PFSK-1 (cell line): ENCODE measurements around the gene DTX1.

Experiments
- FOXP2 ChIP-seq: optimal IDR thresholded peaks from 2 replicates; pipeline ENCODE3; 2011; ENCODE audit warnings: borderline replicate concordance, control low read depth, inconsistent platforms; ENCODE audit not compliant: insufficient read depth; ENCODE audit errors: extremely low read length, extremely low read depth
- POLR2AphosphoS5 ChIP-seq: IDR thresholded peaks from 2 replicates; pipeline ENCODE4 v1.6.1; 2012; ENCODE audit warnings: low read depth, mild to moderate bottlenecking, control low read depth, low read length, moderate library complexity
- SIN3A ChIP-seq: IDR thresholded peaks from 2 replicates; pipeline ENCODE4 v1.6.1; 2012; ENCODE audit warnings: mild to moderate bottlenecking, low read length, moderate library complexity, borderline replicate concordance; ENCODE audit not compliant: insufficient read depth
- TAF1 ChIP-seq: IDR thresholded peaks from 2 replicates; pipeline ENCODE4 v1.6.1; 2012; ENCODE audit warnings: low read length, control low read depth, borderline replicate concordance; ENCODE audit not compliant: insufficient read depth
- TF ChIP-seq, protein P1 (sequence below), 2 experiments: IDR thresholded peaks; 2 replicates each; pipeline versions ENCODE4 v1.6.1 to v1.8.0; 2011 to 2012; ENCODE audit warnings: low read depth in 2 of 2, low read length in 2 of 2, control low read depth in 1 of 2, inconsistent platforms in 1 of 2, mild to moderate bottlenecking in 1 of 2, moderate library complexity in 1 of 2; ENCODE audit not compliant: insufficient read depth in 1 of 2

DNA sequence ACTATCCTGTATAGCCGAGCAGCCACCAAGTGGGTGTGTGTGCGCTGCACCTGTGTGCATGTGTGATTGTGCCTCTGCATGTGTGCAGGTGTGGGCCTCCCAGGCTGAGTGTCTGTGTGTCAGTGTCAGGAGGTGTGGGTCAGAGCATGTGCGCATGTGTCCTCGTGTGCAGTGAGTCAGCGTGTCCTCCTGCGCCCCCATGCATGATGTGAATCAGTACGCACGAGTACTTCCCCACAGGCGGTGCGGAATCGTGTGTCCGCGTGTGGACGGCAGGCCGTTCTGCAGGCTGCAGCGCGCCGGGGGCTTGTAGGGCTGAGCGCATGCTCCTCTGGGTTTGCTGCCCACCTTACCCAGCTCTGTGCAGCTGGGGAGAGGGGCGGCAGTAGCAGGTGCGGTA, 34.2 kb downstream of the DTX1 start:
- TF ChIP-seq TAF1 (no peak), POLR2AphosphoS5 (no peak), SIN3A (no peak), FOXP2 (no peak)
- TF ChIP-seq, protein P1, sequence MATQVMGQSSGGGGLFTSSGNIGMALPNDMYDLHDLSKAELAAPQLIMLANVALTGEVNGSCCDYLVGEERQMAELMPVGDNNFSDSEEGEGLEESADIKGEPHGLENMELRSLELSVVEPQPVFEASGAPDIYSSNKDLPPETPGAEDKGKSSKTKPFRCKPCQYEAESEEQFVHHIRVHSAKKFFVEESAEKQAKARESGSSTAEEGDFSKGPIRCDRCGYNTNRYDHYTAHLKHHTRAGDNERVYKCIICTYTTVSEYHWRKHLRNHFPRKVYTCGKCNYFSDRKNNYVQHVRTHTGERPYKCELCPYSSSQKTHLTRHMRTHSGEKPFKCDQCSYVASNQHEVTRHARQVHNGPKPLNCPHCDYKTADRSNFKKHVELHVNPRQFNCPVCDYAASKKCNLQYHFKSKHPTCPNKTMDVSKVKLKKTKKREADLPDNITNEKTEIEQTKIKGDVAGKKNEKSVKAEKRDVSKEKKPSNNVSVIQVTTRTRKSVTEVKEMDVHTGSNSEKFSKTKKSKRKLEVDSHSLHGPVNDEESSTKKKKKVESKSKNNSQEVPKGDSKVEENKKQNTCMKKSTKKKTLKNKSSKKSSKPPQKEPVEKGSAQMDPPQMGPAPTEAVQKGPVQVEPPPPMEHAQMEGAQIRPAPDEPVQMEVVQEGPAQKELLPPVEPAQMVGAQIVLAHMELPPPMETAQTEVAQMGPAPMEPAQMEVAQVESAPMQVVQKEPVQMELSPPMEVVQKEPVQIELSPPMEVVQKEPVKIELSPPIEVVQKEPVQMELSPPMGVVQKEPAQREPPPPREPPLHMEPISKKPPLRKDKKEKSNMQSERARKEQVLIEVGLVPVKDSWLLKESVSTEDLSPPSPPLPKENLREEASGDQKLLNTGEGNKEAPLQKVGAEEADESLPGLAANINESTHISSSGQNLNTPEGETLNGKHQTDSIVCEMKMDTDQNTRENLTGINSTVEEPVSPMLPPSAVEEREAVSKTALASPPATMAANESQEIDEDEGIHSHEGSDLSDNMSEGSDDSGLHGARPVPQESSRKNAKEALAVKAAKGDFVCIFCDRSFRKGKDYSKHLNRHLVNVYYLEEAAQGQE (IDR thresholded peaks at IDR 0.05; ENCODE audit: insufficient read depth in 1 of 2, low read depth in 2 of 2, low read length in 2 of 2) = no peak
